Body of pancreas (tissue), 4 donors: Measurements from ENCODE around the gene SPATA2L. TPM values are rescaled to one million over a fixed set of nuclear protein-coding genes. Genes with fewer than 3 reads are reported as not detected.
A peak's percentile ranks its signal among the peaks of the same experiment; 100 is the strongest.
"Not testable (repeated sequence)": the region's sequence is repeated elsewhere in the genome, so short reads cannot be mapped to it uniquely, and the experiment has no call there.

Experiments
- ATAC-seq: fragments of 150-250 bp; one replicate; pipeline ENCODE4 v1.9.1; 2016
- DNase-seq, 4 donors: peaks; one replicate each; pipeline ENCODE4 v3.0.0-alpha.2; 2019
- H3K27ac ChIP-seq, 4 donors: fragments of 200-600 bp; sonication (generic); 1 replicate in 3 of 4; 2 replicates in 1 of 4; pipeline versions ENCODE4 v1.5.1 to v1.6.1; 2016 to 2019; ENCODE audit warnings: mild to moderate bottlenecking in 1 of 4, mixed read lengths in 1 of 4, moderate library complexity in 1 of 4
- H3K27me3 ChIP-seq, 2 donors: fragments of 200-600 bp; sonication (generic); one replicate each; pipeline ENCODE4 v1.6.0; 2016; ENCODE audit warnings: mild to moderate bottlenecking in 1 of 2
- H3K36me3 ChIP-seq, 2 donors: fragments of 200-600 bp; sonication (generic); replicated peaks in 1 of 2; 2 replicates each; pipeline ENCODE4 v1.5.1; 2016; ENCODE audit warnings: low read depth in 2 of 2; ENCODE audit not compliant: insufficient read depth in 1 of 2
- H3K4me1 ChIP-seq: fragments of 200-600 bp; sonication (generic); one replicate; pipeline ENCODE4 v1.6.0; 2016
- H3K4me3 ChIP-seq, 2 donors: fragments of 200-600 bp; sonication (generic); 1 replicate in 1 of 2; 2 replicates in 1 of 2; pipeline ENCODE4 v1.5.1; 2016 to 2019
- H3K9me3 ChIP-seq, 3 donors: fragments of 200-600 bp; sonication (generic); 1 replicate in 2 of 3; 2 replicates in 1 of 3; pipeline ENCODE4 v1.5.1; 2016
- POLR2A ChIP-seq, 3 donors: fragments of 450-650 bp; IDR thresholded peaks; one replicate each; pipeline ENCODE4 v1.6.1; 2016; ENCODE audit warnings: antibody characterized with exemption in 3 of 3, mild to moderate bottlenecking in 2 of 3
- WGBS, 2 donors: methylation state at CpG; one replicate each; pipeline ENCODE4 v1.1.5; 2017; 5-methylcytosine and 5-hydroxymethylcytosine counted together
- intact Hi-C: fragments of 100-400 bp; cut with DNase I; formaldehyde crosslinking; loops from one replicate; pipeline ENCODE4 v1.15.1; 2023
- total RNA-seq, 2 donors: library from RNA; depleted of rRNA; stranded (reverse); fragments of >200 nt; gene quantifications; one replicate each; pipeline ENCODE4 v1.1.0, GENCODE V29; 2016
- TF ChIP-seq, protein P1 (sequence below), 7 experiments: fragments of 450-650 bp in 4 of 7; fragments of 200-600 bp in 3 of 7; sonication (generic) in 3 of 7; IDR thresholded peaks; one replicate each; pipeline ENCODE4 v1.5.1; 2016 to 2019; ENCODE audit warnings: antibody characterized with exemption in 7 of 7

The SPATA2L gene
- total RNA-seq, 2 donors from 2014 or later, result 15.8 to 48.1 TPM

- DNase-seq, result no peak
- no peaks in the 10 kb centered on the region for H3K27me3 ChIP-seq
- ATAC-seq, result no peak
- H3K9me3 ChIP-seq, result no peaks in the 10 kb centered on the region
- TF ChIP-seq, protein P1, sequence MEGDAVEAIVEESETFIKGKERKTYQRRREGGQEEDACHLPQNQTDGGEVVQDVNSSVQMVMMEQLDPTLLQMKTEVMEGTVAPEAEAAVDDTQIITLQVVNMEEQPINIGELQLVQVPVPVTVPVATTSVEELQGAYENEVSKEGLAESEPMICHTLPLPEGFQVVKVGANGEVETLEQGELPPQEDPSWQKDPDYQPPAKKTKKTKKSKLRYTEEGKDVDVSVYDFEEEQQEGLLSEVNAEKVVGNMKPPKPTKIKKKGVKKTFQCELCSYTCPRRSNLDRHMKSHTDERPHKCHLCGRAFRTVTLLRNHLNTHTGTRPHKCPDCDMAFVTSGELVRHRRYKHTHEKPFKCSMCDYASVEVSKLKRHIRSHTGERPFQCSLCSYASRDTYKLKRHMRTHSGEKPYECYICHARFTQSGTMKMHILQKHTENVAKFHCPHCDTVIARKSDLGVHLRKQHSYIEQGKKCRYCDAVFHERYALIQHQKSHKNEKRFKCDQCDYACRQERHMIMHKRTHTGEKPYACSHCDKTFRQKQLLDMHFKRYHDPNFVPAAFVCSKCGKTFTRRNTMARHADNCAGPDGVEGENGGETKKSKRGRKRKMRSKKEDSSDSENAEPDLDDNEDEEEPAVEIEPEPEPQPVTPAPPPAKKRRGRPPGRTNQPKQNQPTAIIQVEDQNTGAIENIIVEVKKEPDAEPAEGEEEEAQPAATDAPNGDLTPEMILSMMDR (IDR thresholded peaks at IDR 0.05), result no peak
- TF ChIP-seq POLR2A (IDR thresholded peaks at IDR 0.05), result no peak
- no peak overlapping the region for H3K4me3 ChIP-seq
- H3K36me3 ChIP-seq, result no peaks in the 10 kb centered on the region
- intact Hi-C loops, result no loop called here
- 60 to 88% methylated on average over 3 to 12 of the region's 13 CpGs for WGBS, 2 donors
- no peaks in the 10 kb centered on the region for H3K4me1 ChIP-seq
- no peak overlapping the region for H3K27ac ChIP-seq
Observed at GRCh38 chr16:89669755-89670154, 31.8 kb downstream of the SPATA2L start.

GRCh38 chr16:89668790-89669158 lies 32.7 kb downstream of the SPATA2L start:
- Histone ChIP-seq H3K4me1 (no peaks in the 10 kb centered on the region), H3K9me3 (no peaks in the 10 kb centered on the region), H3K4me3 (no peak overlapping the region), H3K27ac (no peak overlapping the region), H3K27me3 (no peaks in the 10 kb centered on the region), H3K36me3 (no peaks in the 10 kb centered on the region)
- ATAC-seq, result no peak
- 73 to 75% methylated on average over 5 of the region's 5 CpGs for WGBS, 2 donors
- no peak for DNase-seq
- intact Hi-C loops, result no loop called here
- no peak for TF ChIP-seq POLR2A (IDR thresholded peaks at IDR 0.05)
- TF ChIP-seq, protein P1 (IDR thresholded peaks at IDR 0.05), result no peak

DNA sequence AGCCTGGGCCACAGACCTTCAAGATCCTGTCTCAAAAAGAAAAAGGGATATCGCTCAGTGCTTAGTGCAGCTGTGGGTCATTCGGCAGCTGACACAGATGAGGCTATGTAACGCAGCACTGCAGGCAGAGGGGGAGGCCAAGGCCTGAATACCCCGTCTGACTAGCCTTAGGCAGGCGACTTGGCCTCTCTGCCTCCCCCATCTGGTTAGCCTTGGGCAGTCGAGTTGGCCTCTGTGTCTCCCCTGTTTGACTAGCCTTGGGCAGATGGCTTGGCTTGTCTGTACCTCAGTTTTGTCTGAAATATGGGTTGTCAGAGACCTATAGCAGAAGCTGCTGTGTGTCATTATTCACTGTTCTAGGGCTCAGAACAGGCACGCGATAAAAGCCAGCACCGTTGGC lies 33.9 kb downstream of the SPATA2L start:
- Histone ChIP-seq H3K27ac (no peak overlapping the region), H3K36me3 (no peaks in the 10 kb centered on the region), H3K27me3 (no peaks in the 10 kb centered on the region), H3K9me3 (no peaks in the 10 kb centered on the region), H3K4me3 (no peak overlapping the region), H3K4me1 (no peaks in the 10 kb centered on the region)
- TF ChIP-seq POLR2A (IDR thresholded peaks at IDR 0.05), result no peak
- TF ChIP-seq, protein P1 (IDR thresholded peaks at IDR 0.05), result no peak
- ATAC-seq (no peak), DNase-seq (no peak)
- intact Hi-C loops, result no loop called here
- WGBS, 2 donors, result 75 to 93% methylated on average over 3 to 9 of the region's 9 CpGs

DNA sequence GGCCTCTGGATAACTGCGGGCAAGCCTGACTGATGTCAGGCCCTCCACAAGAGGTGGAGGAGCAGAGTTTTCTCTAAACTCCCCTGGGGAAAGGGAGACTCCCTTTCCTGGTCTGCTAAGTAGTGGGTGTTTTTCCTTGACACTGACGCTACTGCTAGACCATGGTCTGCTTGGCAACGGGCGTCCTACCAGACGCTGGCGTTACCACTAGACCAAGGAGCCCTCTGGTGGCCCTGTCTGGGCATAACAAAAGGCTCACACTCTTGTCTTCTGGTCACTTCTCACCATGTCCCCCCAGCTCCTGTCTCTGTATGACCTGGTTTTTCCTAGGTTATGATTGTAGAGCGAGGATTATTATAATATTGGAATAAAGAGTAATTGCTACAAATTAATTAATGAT lies 34.5 kb downstream of the SPATA2L start:
- H3K4me3 ChIP-seq, H3K4me1 ChIP-seq, H3K9me3 ChIP-seq, H3K27ac ChIP-seq, intact Hi-C loops, ATAC-seq, H3K27me3 ChIP-seq, H3K36me3 ChIP-seq: not testable (repeated sequence)
- 47 to 55% methylated on average over 7 of the region's 7 CpGs for WGBS, 2 donors
- DNase-seq, result peak in 3 of 4 donors; percentile 28 to 48 (median 36)

GRCh38 chr16:89664238-89664637 lies 37.3 kb downstream of the SPATA2L start:
- intact Hi-C loops, result not testable (repeated sequence)

GRCh38 chr16:89661215-89661614 lies 40.3 kb downstream of the SPATA2L start:
- 89 to 93% methylated on average over 9 of the region's 9 CpGs for WGBS, 2 donors
- TF ChIP-seq POLR2A (IDR thresholded peaks at IDR 0.05), result no peak
- TF ChIP-seq, protein P1 (IDR thresholded peaks at IDR 0.05), result no peak
- DNase-seq, result no peak
- Histone ChIP-seq H3K36me3 (no peaks in the 10 kb centered on the region), H3K27ac (no peak overlapping the region), H3K27me3 (no peaks in the 10 kb centered on the region), H3K9me3 (no peaks in the 10 kb centered on the region), H3K4me1 (peaks cover 20% of the 10 kb centered on the region), H3K4me3 (no peak overlapping the region)
- no peak for ATAC-seq
- intact Hi-C loops, result no loop called here

More at GRCh38 chr16:89664238-89664637, 37.3 kb downstream of the SPATA2L start:
- H3K4me1 ChIP-seq, ATAC-seq, DNase-seq, H3K27ac ChIP-seq, H3K36me3 ChIP-seq, H3K27me3 ChIP-seq, H3K4me3 ChIP-seq, H3K9me3 ChIP-seq: not testable (repeated sequence)
- 83 to 84% methylated on average over 10 to 11 of the region's 11 CpGs for WGBS, 2 donors
